ENCODE results near the gene NAV1.

Gene NAV1

GRCh38 chr1:201533836-201534235 is 5.1 kb upstream of the NAV1 start:
- ATAC-seq: no peak

GRCh38 chr1:201535046-201535918 is 3.6 kb upstream of the NAV1 start:
- no peak for TF ChIP-seq OSR1 (CRISPR knock-in tag; IDR thresholded peaks at IDR 0.05)
- no peak for TF ChIP-seq ZFP3 (CRISPR knock-in tag; IDR thresholded peaks at IDR 0.05)
- TF ChIP-seq BACH2 (CRISPR knock-in tag; IDR thresholded peaks at IDR 0.05; ENCODE audit: borderline replicate concordance): no peak
- no peak for TF ChIP-seq ZNF70 (CRISPR knock-in tag; IDR thresholded peaks at IDR 0.05)
- no peak for TF ChIP-seq ESRRG (CRISPR knock-in tag; IDR thresholded peaks at IDR 0.05)
- TF ChIP-seq ZNF565 (CRISPR knock-in tag; conservative IDR thresholded peaks at IDR 0.05; ENCODE audit: low read depth): no peak
- TF ChIP-seq ZFP30 (CRISPR knock-in tag; IDR thresholded peaks at IDR 0.05): no peak
- TF ChIP-seq, protein P1, sequence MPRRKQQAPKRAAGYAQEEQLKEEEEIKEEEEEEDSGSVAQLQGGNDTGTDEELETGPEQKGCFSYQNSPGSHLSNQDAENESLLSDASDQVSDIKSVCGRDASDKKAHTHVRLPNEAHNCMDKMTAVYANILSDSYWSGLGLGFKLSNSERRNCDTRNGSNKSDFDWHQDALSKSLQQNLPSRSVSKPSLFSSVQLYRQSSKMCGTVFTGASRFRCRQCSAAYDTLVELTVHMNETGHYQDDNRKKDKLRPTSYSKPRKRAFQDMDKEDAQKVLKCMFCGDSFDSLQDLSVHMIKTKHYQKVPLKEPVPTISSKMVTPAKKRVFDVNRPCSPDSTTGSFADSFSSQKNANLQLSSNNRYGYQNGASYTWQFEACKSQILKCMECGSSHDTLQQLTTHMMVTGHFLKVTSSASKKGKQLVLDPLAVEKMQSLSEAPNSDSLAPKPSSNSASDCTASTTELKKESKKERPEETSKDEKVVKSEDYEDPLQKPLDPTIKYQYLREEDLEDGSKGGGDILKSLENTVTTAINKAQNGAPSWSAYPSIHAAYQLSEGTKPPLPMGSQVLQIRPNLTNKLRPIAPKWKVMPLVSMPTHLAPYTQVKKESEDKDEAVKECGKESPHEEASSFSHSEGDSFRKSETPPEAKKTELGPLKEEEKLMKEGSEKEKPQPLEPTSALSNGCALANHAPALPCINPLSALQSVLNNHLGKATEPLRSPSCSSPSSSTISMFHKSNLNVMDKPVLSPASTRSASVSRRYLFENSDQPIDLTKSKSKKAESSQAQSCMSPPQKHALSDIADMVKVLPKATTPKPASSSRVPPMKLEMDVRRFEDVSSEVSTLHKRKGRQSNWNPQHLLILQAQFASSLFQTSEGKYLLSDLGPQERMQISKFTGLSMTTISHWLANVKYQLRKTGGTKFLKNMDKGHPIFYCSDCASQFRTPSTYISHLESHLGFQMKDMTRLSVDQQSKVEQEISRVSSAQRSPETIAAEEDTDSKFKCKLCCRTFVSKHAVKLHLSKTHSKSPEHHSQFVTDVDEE (CRISPR knock-in tag; IDR thresholded peaks at IDR 0.05): no peak
- no peak for TF ChIP-seq CREB5 (CRISPR knock-in tag; IDR thresholded peaks at IDR 0.05; ENCODE audit: low read depth)
- no peak for TF ChIP-seq CSRNP3 (CRISPR knock-in tag; IDR thresholded peaks at IDR 0.05)
- ATAC-seq: no peak

More at GRCh38 chr1:201533836-201534235, 5.1 kb upstream of the NAV1 start:
- no peak for TF ChIP-seq CSDC2 (CRISPR knock-in tag; IDR thresholded peaks at IDR 0.05)
- TF ChIP-seq, protein P1 (CRISPR knock-in tag; IDR thresholded peaks at IDR 0.05): no peak
- TF ChIP-seq ZNF70 (CRISPR knock-in tag; IDR thresholded peaks at IDR 0.05): no peak
- TF ChIP-seq, protein P2, sequence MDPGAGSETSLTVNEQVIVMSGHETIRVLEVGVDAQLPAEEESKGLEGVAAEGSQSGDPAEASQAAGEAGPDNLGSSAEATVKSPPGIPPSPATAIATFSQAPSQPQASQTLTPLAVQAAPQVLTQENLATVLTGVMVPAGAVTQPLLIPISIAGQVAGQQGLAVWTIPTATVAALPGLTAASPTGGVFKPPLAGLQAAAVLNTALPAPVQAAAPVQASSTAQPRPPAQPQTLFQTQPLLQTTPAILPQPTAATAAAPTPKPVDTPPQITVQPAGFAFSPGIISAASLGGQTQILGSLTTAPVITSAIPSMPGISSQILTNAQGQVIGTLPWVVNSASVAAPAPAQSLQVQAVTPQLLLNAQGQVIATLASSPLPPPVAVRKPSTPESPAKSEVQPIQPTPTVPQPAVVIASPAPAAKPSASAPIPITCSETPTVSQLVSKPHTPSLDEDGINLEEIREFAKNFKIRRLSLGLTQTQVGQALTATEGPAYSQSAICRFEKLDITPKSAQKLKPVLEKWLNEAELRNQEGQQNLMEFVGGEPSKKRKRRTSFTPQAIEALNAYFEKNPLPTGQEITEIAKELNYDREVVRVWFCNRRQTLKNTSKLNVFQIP (CRISPR knock-in tag; IDR thresholded peaks at IDR 0.05; ENCODE audit: borderline replicate concordance, low read depth): no peak
- TF ChIP-seq ESRRG (CRISPR knock-in tag; IDR thresholded peaks at IDR 0.05): no peak
- TF ChIP-seq TCF4 (CRISPR knock-in tag; IDR thresholded peaks at IDR 0.05; ENCODE audit: borderline replicate concordance): no peak
- no peak for TF ChIP-seq CSRNP3 (CRISPR knock-in tag; IDR thresholded peaks at IDR 0.05)
- TF ChIP-seq BACH2 (CRISPR knock-in tag; IDR thresholded peaks at IDR 0.05; ENCODE audit: borderline replicate concordance): no peak
- TF ChIP-seq ARNTL (CRISPR knock-in tag; IDR thresholded peaks at IDR 0.05; ENCODE audit: borderline replicate concordance, low read depth): no peak
- TF ChIP-seq RARB (CRISPR knock-in tag; IDR thresholded peaks at IDR 0.05): no peak
- no peak for TF ChIP-seq ISL1 (CRISPR knock-in tag; IDR thresholded peaks at IDR 0.05)
- TF ChIP-seq PPARA (CRISPR knock-in tag; IDR thresholded peaks at IDR 0.05; ENCODE audit: borderline replicate concordance): no peak
- TF ChIP-seq ZNF8 (CRISPR knock-in tag; IDR thresholded peaks at IDR 0.05): no peak
- no peak for TF ChIP-seq CREB5 (CRISPR knock-in tag; IDR thresholded peaks at IDR 0.05; ENCODE audit: low read depth)
- TF ChIP-seq ZC3H10 (CRISPR knock-in tag; IDR thresholded peaks at IDR 0.05): no peak
- no peak for TF ChIP-seq ZFP3 (CRISPR knock-in tag; IDR thresholded peaks at IDR 0.05)
- TF ChIP-seq OSR1 (CRISPR knock-in tag; IDR thresholded peaks at IDR 0.05): no peak
- TF ChIP-seq TOX (CRISPR knock-in tag; IDR thresholded peaks at IDR 0.05; ENCODE audit: borderline replicate concordance): no peak
- no peak for TF ChIP-seq ZNF565 (CRISPR knock-in tag; conservative IDR thresholded peaks at IDR 0.05; ENCODE audit: low read depth)
- TF ChIP-seq GLIS3 (CRISPR knock-in tag; IDR thresholded peaks at IDR 0.05): no peak
